CD4-positive, alpha-beta T cell treated with Interleukin-12 subunit alpha and Interleukin-12 subunit beta, for 1 hour (primary cell): Measurements from ENCODE around the gene SYNJ2.
A peak's percentile ranks its signal among the peaks of the same experiment; 100 is the strongest.

Experiments
- DNase-seq: peaks from one replicate; pipeline ENCODE4 v3.0.0-alpha.2; 2020

SYNJ2 gene

DNA sequence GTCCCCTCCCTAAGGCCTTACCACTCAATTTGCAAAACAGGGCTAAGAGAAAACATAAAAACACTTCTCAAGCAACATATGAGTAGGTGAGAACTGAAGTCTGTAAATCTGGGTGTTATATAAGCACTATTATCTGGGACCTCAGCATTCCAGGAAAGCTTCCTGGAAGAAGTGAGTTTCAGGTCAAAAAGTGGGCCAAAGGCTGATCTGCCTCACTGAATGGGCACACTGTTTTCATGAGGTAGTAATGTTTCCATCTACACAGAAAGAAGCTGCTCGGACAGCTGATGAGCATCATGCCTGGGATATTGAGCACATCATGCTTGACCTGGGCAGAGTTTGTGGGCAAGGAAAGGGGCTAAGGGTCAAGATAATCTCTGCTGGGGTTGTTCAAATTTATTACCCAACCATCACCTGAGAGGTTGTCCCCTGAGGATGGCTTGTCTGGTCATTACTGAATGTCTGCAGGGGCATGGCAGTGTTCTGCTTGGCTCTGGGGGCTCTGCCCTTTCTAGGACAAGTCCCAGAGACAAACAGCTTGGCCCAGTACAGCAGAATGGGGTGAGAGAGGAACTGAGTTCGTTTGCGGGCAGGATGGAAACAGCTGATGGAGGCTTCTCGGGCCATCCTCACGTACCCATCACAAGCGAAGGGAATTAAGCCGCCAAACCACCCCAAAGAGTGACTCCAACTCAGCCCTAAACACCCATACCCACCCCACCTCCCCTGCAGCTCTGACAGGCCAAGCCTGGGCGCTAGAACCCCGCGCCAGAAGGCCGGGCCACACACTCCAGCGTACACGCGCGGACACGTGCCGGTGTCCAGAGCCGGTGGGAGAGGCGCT, 1.2 kb upstream of the SYNJ2 start:
- no peak for DNase-seq

DNA sequence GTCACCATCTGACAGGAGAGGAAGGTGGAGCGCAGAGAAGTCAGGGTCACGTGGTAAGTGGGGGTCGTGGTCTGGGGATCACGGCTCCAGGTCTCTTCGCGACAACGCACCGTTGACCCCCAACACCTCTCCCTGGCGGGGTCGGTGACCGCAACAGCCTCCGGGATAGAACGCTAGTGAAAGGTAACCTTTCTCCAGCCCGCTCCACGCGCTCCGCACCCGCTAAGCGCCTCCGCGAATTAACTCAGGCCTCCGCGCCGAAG, 600 bp upstream of the SYNJ2 start:
- peak; percentile 20 for DNase-seq

DNA sequence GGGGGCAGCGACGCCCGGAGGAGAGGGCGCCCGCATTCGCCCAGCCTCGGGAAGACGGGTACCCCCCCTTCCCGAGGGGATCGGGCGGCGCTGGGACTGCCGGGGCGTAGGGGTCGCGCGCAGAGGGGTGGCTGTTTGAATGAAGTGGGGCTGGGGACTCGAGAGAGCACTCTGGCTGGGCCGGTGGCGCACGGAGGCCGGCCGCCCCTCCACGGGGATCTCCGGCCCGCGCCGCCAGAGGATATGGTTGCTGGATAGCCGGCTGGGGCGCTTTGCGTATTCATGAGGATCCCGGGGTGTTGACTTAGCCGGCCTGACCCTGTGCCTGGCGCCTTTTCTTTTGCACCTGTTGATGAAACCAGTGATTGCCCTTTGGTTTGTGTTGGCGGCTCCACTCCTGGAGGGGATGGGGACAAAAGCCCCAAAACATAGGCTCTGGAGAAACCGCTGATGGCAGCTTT, 469 bp downstream of the SYNJ2 start:
- peak; percentile 27 for DNase-seq

DNA sequence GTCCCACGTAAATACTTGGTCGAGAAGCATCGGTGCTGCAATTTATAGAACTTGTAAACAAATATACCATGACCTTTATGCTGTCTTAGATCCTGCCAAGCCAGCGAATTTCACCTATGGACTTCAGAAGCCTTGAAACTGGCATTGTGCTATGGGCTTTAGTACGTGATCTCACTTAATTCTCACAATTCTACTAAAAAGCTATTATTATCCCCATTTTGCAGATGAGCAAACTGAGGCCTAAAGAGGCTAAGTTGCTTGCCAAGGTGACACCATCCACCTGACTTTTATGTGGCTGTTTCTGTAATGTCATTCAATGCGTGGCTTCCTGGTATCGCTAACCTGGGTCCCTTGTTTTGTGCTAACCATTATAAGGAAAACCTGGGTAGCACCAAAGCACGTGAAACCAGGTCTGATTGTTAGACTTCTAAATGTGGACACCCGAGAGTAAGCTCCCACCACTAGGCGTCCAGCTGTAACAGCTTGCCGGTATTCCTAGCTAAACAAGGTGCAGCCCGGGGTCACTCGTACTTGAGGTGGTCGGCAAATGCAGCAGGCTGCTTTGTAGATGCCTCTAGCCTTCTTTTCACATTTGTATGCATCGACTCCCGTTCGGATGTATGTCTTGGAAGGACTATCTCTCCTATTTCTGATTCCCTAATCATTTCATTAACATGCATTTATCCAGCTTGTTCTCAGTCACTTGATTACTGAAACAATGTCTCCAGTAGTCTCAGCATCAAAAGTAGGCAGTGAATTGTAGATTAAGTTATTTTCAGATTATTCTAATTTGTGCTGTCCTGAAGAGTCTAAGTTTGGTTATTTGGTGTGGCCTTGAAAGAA, 1.1 kb downstream of the SYNJ2 start:
- peak; percentile 16 for DNase-seq

DNA sequence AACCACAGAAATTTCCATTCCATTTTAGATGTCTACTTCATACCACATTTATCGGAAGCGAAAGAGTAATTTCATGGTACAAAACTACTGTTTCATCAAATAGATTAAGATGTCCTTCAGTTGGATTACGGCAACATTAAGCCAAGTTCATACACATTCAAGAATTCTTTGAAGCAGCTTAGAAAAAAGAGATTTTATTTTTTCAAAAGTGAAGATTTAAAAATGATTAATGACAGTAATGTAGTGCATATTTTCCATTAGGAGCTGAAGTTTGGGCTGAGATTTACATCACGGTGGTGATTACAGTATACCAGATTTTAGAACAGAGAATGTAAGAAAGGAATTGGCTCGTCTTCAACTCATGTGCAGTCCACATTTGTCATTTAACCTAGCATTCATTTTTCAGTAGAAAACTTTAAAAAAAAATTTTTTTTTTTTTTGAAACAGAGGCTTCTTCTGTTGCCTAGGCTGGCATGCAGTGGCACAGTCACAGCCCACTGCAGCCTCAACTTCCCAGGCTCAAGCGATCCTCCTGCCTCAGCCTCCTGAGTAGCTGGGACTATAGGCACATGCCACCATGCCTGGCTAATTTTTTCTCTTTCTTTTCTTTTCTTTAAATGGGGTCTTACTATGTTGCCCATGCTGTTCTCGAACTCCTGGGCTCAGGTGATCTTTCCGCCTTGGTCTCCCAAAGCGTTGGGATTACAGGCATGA, 1.9 kb downstream of the SYNJ2 start:
- DNase-seq = no peak

DNA sequence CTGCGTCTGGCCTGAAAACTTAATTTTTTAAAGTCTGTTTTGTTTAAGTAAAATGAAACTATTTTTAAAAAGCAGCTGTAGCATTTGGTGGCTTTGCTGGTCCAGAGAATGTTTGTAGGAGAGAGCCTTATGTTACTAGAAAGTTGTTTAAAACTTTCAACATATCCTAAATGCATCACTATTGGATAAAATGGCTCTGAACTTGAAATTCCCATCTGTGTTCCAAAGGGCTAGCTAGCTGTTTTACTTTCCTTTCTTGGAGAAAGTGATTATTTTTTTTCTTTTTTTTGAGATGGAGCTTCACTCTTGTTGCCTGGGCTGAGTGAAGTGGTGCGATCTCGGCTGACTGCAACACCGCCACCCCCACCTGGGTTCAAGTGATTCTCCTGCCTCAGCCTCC, 2.5 kb downstream of the SYNJ2 start:
- DNase-seq = no peak

DNA sequence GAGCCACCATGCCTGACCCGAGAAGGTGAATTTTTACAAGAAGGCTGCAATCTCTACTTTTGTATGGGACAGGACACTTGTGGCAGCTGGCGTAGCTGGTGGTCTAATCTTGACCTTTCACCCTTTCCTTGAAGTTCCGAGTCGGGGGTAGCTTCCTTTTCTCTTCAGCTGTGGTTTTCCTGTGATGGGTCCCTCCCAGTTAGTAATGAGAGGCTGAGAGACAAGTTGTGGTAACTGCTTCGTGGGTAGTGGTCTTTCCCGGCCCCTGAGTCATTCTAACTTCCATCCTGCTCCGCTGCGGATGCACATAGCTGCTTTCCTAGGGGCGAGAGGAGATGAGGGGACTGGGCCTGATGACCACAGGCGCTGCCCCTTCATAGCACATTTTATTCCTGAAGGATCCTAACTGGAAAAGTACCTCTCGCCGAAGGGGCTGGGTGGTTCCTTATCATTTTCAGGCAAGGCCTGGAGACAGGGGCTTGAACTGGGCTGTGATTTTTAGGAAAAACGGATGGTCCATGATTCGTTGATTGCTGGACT, 3.1 kb downstream of the SYNJ2 start:
- peak; percentile 24 for DNase-seq

DNA sequence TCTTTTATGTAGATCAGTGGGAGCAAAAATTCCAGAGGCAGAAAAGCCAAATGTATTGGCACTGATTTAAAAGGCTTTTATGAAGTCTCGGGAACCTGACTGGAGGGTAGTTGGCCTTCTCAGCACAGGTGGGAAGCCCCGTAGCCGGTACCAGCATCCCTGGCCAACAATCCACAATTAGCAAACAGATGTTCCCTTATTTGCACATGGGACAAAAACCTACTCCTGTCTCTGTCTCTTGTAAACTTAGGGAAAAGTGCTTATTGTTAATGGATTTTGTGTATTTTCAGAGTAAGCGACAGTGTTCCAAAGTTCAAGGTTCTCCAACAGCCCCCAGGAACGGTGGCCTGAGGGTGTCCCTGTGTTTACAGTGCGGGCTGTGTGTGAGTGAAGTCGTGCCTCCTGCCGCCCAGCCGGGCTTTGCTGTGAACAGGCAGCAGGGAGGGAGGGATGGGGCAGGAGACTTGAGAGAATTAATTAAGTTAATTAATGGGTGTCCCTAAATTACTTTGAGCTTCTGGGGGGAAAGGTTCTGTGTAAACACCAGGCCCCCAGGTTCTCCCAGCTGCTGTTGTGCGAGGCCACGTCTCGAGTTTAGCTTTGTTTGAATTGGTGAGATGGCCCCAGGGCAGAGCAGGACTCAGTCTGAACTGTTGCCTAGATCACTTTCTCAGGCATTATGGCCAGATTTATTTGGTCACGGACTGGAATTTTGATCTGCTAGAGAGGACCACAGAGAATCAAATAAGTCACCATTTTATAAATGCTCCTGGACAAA, 3.9 kb downstream of the SYNJ2 start:
- DNase-seq = no peak

DNA sequence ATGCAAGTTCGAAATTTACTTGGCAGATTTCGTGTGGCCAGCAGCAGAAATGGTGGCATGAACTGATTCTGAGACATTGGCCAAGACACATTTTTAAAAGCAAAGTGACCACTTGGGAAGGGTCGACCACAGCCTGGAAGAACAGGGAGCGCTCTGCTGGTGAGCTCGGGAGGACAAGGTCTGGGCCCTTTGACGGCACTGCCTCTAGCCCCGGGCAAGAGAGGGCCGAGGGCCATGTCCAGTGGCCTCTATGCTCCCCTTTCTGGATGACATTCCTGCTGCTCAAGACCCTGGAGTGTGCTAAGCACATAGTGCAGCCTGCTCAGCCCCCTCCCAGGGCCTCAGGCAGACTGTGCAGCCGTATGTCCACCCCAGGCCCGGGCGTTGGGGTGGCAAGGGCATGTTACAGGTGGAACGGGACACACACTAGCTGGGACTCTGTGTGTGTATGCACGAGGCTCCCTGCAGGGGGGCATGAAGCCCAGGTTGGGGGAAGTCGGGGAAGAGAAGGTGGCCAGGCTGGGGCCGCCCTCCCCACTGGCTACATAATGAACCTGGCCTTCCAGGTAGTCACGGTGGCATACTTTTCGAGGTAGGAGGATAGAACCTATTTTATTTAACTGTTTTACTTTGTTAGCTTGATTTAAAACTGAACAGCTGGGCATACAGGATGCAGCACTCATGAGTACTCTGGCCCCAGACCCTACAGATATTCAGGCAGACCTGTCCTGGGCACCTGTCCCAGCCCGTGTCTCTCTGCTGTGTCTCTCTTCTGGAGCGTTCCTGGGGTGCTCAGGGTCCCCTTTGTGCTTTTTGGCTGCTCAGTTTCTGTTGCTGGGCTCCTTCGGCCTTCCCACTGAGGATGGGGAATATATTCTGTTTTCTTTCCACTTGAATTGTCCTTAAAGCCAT, 6.4 kb downstream of the SYNJ2 start:
- DNase-seq = no peak

DNA sequence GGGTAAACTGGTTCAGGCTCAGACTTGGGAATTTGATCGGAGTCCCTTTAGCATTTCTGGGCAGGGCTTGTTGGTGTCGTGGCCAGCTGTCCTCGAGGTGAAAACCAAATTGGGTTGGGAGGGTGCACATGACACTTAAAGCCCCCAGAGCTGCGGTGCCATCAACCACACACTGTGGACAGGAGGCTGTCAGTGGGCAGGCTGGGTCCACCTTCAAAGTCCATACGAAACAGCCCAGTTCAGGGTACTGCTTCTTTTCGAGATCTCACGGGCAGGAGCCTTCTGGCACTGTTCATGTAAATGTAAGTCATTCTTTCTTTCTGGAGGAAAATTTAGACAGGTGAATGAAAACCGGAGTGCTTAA, 7.0 kb downstream of the SYNJ2 start:
- no peak for DNase-seq

DNA sequence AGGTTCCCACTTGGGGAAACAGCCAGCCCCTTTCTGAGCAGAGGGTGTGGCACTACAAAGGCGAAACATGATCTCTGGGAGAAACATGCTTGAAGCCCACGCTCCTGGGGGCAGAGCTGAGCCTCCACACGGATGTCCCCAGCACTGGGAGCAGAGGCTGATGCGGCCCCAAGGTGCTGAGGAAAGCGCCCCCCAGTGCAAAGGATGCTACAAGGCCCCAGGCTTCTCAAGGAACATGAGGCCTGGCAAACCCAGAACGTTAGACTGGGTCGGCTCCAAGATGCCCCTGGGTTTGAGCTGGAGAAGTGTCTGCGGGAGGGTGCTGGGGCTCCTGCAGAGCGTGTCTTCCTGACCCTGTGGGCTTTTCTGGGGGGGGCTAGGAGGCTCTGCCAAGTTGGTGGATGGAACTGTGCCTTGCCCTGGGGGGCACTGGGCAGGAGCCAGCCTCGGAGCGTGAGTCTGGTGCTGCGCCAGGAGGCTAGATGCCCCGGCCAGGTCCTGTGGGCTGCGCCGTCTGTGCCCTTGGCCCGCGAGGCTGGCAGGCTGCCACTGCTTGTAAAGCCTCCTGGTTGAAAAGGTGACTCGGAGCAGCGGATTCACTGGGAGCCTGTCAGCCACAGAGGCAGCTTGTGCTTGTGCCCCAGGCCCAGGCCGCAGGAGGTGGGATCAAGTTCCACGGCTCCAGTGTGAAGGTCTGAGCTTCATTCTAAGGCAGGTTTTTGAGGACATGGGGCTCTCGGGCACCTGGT, 8.1 kb downstream of the SYNJ2 start:
- no peak for DNase-seq

DNA sequence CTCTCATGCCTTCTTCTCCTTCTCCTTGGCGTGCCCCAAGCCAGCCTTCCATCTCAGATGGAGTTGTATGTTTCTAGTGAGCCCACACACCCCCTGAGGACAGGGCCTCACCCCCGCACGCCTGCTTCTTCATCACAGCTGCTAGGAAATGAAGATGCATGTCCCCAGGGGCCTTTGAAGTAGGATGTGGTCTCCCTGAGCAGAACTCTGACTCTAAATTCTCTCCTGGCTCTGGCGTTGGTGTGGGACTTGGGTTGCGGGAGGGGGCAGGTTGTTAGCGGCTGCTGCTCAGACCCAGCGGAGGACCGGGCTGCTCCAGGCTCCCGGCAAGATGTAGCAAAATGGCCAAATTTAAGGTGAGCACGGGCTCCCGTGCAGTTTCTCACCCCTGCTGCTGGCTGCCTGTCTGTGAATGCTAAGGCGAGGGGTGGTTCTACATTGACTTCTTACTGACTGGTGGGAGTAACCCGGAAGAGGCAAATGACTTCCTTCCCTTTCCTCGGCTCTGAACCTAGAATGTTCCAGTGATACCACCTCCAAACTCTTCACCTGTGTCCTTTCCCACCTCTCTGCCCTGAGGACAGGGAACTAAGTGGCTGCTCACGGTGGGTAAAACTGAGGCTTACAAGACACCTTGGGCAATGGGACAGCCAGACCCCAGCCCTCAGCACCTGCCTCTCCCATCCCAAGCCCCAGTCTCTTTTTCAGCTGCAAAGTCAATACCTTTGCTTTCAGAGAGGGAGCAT, 8.8 kb downstream of the SYNJ2 start:
- DNase-seq = no peak

DNA sequence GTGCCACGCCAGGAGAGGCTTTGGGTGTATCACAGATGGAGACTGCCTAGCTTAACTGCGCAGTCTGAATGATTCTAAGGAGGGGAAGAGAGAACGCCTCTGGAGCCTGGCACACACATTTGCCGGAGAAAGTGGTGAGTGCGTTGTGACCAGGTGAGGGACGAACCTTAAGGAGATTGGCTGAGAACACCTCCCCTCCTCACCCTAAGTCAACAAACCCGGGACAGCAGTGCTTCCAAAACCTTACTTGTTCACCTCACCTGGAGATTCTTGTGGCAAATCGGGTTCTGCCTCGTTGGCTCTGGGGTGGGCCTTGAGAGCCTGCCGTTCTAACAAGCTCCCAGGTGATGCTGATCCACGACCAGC, 9.4 kb downstream of the SYNJ2 start:
- DNase-seq = no peak

DNA sequence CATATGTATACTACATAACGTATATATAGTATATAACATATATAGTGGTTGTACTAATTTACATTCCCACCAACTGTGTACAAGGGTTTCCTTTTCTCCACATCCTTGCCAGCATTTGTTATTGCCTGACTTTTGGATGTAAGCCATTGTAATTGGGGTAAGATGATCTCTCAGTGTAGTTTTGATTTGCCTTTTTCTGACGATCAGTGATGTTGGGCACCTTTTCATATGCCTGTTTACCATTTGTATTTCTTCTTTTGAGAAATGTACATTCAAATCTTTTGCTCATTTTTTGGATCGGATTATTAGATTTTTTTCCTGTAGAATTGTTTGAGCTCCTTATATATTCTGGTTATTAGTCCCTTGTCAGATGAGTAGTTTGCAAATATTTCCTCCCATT, 11.4 kb downstream of the SYNJ2 start:
- DNase-seq = no peak

DNA sequence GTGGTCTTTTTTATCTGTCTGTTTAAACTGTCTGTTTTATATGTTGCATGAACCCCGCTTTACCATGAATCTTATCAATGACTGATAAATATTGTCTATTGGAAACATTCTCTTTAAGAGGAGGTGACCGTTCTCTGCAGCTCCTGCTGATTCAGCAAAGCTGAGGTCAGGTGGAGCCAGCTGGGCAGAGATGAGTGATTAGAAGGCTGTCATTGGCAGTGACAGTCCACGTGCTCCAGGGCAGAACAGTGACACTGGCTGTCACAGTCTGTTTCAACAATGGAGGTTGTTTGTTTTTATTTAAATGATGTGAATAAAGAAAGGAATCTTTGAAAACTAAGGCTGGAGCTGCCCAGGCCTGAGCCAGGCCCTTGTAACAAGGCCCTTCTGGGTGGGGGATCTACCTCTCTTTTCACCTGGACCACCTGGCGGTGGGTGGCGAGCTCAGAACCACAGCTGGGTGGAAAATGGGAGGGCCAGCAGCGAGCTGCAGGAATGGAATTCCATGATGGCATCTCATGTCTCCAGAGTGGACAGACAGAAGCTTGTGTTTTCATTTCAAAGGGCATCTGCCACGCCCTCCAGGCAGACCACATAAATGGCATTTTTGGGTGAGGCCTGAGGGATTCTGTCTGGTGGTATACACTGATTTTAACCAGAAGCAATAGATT, 12.6 kb downstream of the SYNJ2 start:
- no peak for DNase-seq

DNA sequence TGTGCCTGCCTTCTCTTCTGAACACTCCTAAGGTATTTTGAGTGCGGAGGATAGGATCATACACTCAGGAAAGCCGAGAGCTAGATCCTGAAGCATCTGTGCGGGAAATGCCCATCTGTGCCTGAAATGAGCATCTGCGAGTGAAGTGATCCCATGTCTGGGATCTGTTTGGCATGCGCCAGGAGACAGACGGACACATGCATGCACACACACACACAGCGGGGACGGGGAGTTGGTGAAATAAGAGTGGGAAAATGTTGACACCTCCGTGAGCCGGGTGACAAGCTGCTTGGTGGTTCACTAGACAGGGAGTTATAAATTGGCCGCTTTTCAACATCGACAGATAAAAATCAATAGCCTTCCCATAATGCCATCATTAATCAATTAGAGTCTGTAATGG, 13.8 kb downstream of the SYNJ2 start:
- DNase-seq = no peak

DNA sequence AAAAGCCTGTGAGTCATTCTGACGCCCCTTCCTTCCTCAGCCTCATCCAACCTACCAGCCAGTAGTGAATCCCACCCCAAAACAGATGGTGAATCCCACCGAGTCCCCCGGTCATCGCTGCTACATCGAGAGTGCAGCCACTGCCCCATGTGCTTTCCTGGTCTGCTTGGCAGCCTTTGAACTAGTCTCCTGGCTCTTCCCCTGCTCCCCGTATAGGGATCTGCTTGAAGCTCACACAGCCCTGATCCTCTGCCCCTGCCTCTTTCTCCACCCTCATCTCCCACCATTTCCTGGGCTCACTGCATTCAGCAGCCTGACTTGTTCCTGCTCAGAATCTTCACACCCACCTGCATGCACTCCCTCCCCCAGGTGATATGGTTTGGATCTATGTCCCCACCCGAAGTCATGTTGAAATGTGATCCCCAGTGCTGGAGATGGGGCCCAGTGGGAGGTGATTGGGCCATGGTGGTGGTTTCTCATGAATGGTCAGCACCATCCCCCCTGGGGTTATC, 14.6 kb downstream of the SYNJ2 start:
- no peak for DNase-seq

DNA sequence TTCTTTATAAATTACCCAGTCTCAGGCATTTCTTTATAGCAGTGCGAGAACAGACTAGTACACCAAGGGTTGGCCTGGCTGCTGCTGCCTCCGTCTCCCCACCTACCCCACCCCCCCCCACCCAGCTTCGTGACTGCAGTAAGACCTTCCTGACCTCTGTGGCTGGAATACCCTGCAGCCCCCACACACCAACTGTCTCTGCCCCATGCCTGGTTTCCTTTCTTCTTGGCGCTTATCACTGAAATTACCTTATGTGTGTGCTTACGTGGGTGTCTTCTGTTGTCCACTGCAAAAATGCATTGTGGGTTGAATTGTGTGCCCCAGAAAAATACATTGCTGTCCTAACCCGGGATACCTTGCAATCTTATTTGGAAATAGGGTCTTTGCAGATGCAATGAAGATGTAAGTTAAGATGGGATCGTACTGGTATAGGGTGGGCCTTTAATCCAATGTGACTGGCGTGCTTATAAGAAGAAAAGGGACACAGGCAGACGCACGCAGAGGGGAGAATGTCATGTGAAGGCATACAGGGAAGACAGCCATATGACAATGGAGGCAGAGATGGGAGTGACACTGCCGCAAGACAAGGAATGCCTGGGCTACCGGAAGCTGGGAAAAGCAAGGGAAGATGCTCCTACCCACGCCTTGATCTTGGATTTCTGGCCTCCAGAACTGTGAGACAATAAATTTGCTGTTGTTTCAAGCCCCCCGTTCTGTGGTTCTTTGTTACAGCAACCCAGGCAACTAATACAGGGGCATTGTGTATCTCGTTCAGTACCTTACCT, 15.4 kb downstream of the SYNJ2 start:
- no peak for DNase-seq
